ENCODE results near the gene HEXIM2.

DNA sequence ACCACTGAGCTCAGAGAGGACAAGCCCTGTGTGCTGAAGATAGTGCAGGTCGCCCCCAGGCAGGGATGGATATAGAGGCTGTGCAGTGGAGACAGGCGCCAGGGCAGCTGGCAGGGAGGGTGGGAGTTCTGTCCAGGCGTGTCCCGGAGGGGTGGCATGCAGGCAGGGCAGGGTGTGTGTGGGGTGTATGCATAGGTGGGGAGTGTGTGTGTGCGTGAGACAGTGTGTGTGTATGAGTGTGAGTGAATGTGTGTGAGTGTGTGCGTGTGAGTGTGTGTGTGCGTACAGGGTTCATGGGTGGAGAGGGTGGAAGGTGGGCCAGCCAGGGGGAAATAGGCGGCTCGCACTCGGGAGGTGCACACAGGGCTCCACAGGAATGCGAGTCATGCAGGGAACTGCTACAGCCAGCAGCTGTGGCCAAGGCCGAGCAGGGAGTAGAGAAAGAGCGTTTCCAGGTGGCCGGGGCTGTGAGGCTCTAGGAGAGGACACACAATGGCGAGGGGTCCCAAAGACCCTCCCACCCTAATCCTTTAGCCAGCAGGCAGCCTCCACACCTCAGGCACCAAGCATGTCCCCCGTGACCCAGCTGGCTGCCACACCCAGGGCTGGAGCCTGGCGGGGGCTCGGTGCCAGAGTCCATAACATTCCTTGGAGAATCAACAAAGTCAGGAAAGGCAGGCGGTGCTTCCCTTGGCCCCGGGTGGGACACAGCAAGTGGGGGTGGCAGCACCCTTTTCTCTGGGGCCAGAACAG, 34.0 kb upstream of the HEXIM2 start:
- no peak for TF ChIP-seq POLR2AphosphoS5 (IDR thresholded peaks at IDR 0.05; ENCODE audit: borderline replicate concordance, low read depth, low read length)
- TF ChIP-seq EZH2 (IDR thresholded peaks at IDR 0.05) = no peak
- no peak for TF ChIP-seq FOXP2 (optimal IDR thresholded peaks at IDR 0.05; ENCODE audit: control extremely low read depth, extremely low read length, insufficient read depth)

All from SK-N-MC (cell line).